Transverse colon (tissue), 4 donors: ENCODE data around the gene TCAIM. TPM values are rescaled to one million over a fixed set of nuclear protein-coding genes. Genes with fewer than 3 reads are reported as not detected.

ENCODE experiments used
- DNase-seq: peaks from one replicate; pipeline ENCODE4 v3.0.0-alpha.2; 2019
- H3K27ac ChIP-seq, 4 donors: fragments of 200-600 bp; sonication (generic); 2 replicates each; pipeline ENCODE4 v1.5.1; 2016 to 2018; ENCODE audit warnings: inconsistent platforms in 4 of 4
- H3K27me3 ChIP-seq: fragments of 200-600 bp; sonication (generic); 2 replicates; pipeline ENCODE4 v1.5.1; 2017; ENCODE audit warnings: inconsistent platforms
- H3K36me3 ChIP-seq, 4 donors: fragments of 200-600 bp; sonication (generic); 2 replicates each; pipeline ENCODE4 v1.5.1; 2017 to 2019; ENCODE audit warnings: inconsistent platforms in 4 of 4
- H3K4me1 ChIP-seq, 4 donors: fragments of 200-600 bp; sonication (generic); 2 replicates each; pipeline ENCODE4 v1.5.1; 2017 to 2020; ENCODE audit warnings: inconsistent platforms in 4 of 4
- H3K4me3 ChIP-seq, 4 donors: fragments of 200-600 bp; sonication (generic); 1 replicate in 1 of 4; 2 replicates in 3 of 4; pipeline versions ENCODE4 v1.5.1 to v1.6.1; 2017 to 2019; ENCODE audit warnings: inconsistent platforms in 4 of 4
- H3K9me3 ChIP-seq, 2 donors: fragments of 200-600 bp; sonication (generic); 2 replicates each; pipeline ENCODE4 v1.5.1; 2017 to 2019; ENCODE audit warnings: inconsistent platforms in 2 of 2
- CTCF ChIP-seq, 5 experiments: fragments of 200-600 bp in 3 of 5; fragments of 450-650 bp in 2 of 5; sonication (generic) in 3 of 5; IDR thresholded peaks; 1 replicate in 2 of 5; 2 replicates in 3 of 5; pipeline ENCODE4 v1.5.1; 2016 to 2017; ENCODE audit warnings: antibody characterized with exemption in 5 of 5, inconsistent platforms in 3 of 5, mild to moderate bottlenecking in 2 of 5, moderate library complexity in 1 of 5
- EP300 ChIP-seq: sonication (generic); formaldehyde crosslinking; IDR thresholded peaks from one replicate; pipeline ENCODE4 v1.6.1; 2017; ENCODE audit warnings: antibody characterized with exemption, low read depth
- POLR2A ChIP-seq: fragments of 450-650 bp; IDR thresholded peaks from one replicate; pipeline ENCODE4 v1.6.1; 2016; ENCODE audit warnings: antibody characterized with exemption, mild to moderate bottlenecking, moderate library complexity
- POLR2AphosphoS5 ChIP-seq, 3 donors: sonication (generic); formaldehyde crosslinking; IDR thresholded peaks; one replicate each; pipeline ENCODE4 v1.6.1; 2016; ENCODE audit warnings: antibody characterized with exemption in 3 of 3
- WGBS, 2 donors: methylation state at CpG; one replicate each; pipeline ENCODE4 v1.1.5; 2018; ENCODE audit warnings: low coverage in 1 of 2; 5-methylcytosine and 5-hydroxymethylcytosine counted together
- in situ Hi-C, 4 donors: fragments of 200-750 bp; cut with MboI; loops; one replicate each; pipeline versions ENCODE4 v1.15.0 to v1.15.1; 2017; ENCODE audit warnings: low sequenced_read_pairs in 3 of 4, low pct_ligation_motif_present in 1 of 4, low pct_unique_long_range_greater_than_20kb in 1 of 4
- intact Hi-C: fragments of 100-400 bp; cut with DNase I; formaldehyde crosslinking; loops from one replicate; pipeline ENCODE4 v1.15.1; 2023; ENCODE audit warnings: low total_unique reads
- total RNA-seq, 4 donors: library from RNA; depleted of rRNA; stranded (reverse); fragments of >200 nt; gene quantifications; one replicate each; pipeline ENCODE4 v1.1.0, GENCODE V29; 2016

The TCAIM gene
- total RNA-seq, 4 donors from 2014 or later, result 2.2 to 19.5 (median 14.6) TPM

- WGBS, 2 donors, result 91 to 96% methylated on average over 4 to 7 of the region's 7 CpGs
Observed at GRCh38 chr3:44444896-44445691, 106.5 kb downstream of the TCAIM start.

GRCh38 chr3:44445786-44446185, 107.2 kb downstream of the TCAIM start:
- no peak for DNase-seq
- in situ Hi-C loops, result no loop called here
- Histone ChIP-seq H3K4me1 (peaks cover 2 to 8% (median 4%) of the 10 kb centered on the region in 4 donors), H3K27me3 (no peaks in the 10 kb centered on the region), H3K9me3 (peaks cover 0 to 10% of the 10 kb centered on the region in 2 donors), H3K4me3 (no peak overlapping the region), H3K36me3 (peaks cover 0 to 47% (median 23%) of the 10 kb centered on the region in 4 donors), H3K27ac (no peak overlapping the region)
- intact Hi-C loops, result loop anchor here (1.0 kb wide), 1 partner anchor 18 kb away; no protein-coding TSS in a partner anchor
- TF ChIP-seq EP300 (no peak), CTCF (IDR thresholded peaks at IDR 0.05) (no peak), POLR2A (no peak), POLR2AphosphoS5 (IDR thresholded peaks at IDR 0.05) (no peak)
- WGBS, 2 donors, result 86 to 100% methylated on average over 1 to 5 of the region's 5 CpGs

More at GRCh38 chr3:44444896-44445691, 106.5 kb downstream of the TCAIM start:
- peaks cover 0 to 10% of the 10 kb centered on the region in 2 donors for H3K9me3 ChIP-seq
- peaks cover 0 to 40% (median 19%) of the 10 kb centered on the region in 4 donors for H3K36me3 ChIP-seq
- intact Hi-C loops, result loop anchor here (1.0 kb wide), 1 partner anchor 18 kb away; no protein-coding TSS in a partner anchor
- peaks cover 9 to 15% (median 10%) of the 10 kb centered on the region in 4 donors for H3K4me1 ChIP-seq
- in situ Hi-C loops, result no loop called here
- H3K4me3 ChIP-seq, result no peak overlapping the region
- no peak overlapping the region for H3K27ac ChIP-seq
- TF ChIP-seq CTCF (IDR thresholded peaks at IDR 0.05) (no peak), POLR2AphosphoS5 (IDR thresholded peaks at IDR 0.05) (no peak), POLR2A (no peak), EP300 (no peak)
- no peaks in the 10 kb centered on the region for H3K27me3 ChIP-seq
- DNase-seq, result no peak

GRCh38 chr3:44446929-44447328, 108.4 kb downstream of the TCAIM start:
- no peaks in the 10 kb centered on the region for H3K4me1 ChIP-seq
- intact Hi-C loops (no loop called here), in situ Hi-C loops (no loop called here)
- TF ChIP-seq POLR2A (no peak), EP300 (no peak)
- DNase-seq, result no peak
- H3K4me3 ChIP-seq, result no peak overlapping the region
- peaks cover 0 to 10% of the 10 kb centered on the region in 2 donors for H3K9me3 ChIP-seq
- WGBS, 2 donors, result 97 to 100% methylated on average over 1 to 5 of the region's 5 CpGs
- no peaks in the 10 kb centered on the region for H3K27me3 ChIP-seq
- peaks cover 0 to 54% (median 25%) of the 10 kb centered on the region in 4 donors for H3K36me3 ChIP-seq
- no peak overlapping the region for H3K27ac ChIP-seq

GRCh38 chr3:44451441-44451840, 112.9 kb downstream of the TCAIM start:
- no peak overlapping the region for H3K4me3 ChIP-seq
- H3K36me3 ChIP-seq, result peaks cover 0 to 77% (median 38%) of the 10 kb centered on the region in 4 donors
- peaks cover 0 to 10% of the 10 kb centered on the region in 2 donors for H3K9me3 ChIP-seq
- no peak for DNase-seq
- in situ Hi-C loops (no loop called here), intact Hi-C loops (no loop called here)
- WGBS, 2 donors, result 92% methylated on average over 2 of the region's 3 CpGs; no CpG with 5 or more reads in 1 of the 2 donors
- H3K27ac ChIP-seq, result no peak overlapping the region
- TF ChIP-seq POLR2AphosphoS5 (IDR thresholded peaks at IDR 0.05) (no peak), CTCF (IDR thresholded peaks at IDR 0.05) (no peak), EP300 (no peak), POLR2A (no peak)
- H3K4me1 ChIP-seq, result no peaks in the 10 kb centered on the region
- no peaks in the 10 kb centered on the region for H3K27me3 ChIP-seq
